Measurements from ENCODE around the gene PCDHB3.
"Not testable (repeated sequence)": the region's sequence is repeated elsewhere in the genome, so short reads cannot be mapped to it uniquely, and the experiment has no call there.

GRCh38 chr5:141152096-141152495 is 51.8 kb downstream of the PCDHB3 start:
- not testable (repeated sequence) for TF ChIP-seq CTCF (IDR thresholded peaks at IDR 0.05; ENCODE audit: insufficient read depth, low read length, poor library complexity, severe bottlenecking); EZH2phosphoT487 (conservative IDR thresholded peaks at IDR 0.05; ENCODE audit: low read length)

Data from SU-DHL-6 (cell line).